ENCODE results near the gene CAMK2B.

- no peak for TF ChIP-seq EZH2 (optimal IDR thresholded peaks at IDR 0.05; ENCODE audit: low read depth, low read length)
- no peak for TF ChIP-seq CTCF (IDR thresholded peaks at IDR 0.05; ENCODE audit: low read length)
Observed at GRCh38 chr7:44185729-44186128, 139.7 kb downstream of the CAMK2B start.

Measured in MM.1S (cell line).